ENCODE measurements around the gene RFX2.

GRCh38 chr19:6079107-6079506, 31.2 kb downstream of the RFX2 start:
- TF ChIP-seq CTCF (IDR thresholded peaks at IDR 0.05; ENCODE audit: low read depth, low read length, missing input control) (no peak), REST (IDR thresholded peaks at IDR 0.05) (no peak), EGR1 (IDR thresholded peaks at IDR 0.05; ENCODE audit: low read depth in 2 of 2) (no peak), YY1 (IDR thresholded peaks at IDR 0.05) (no peak), TAF1 (conservative IDR thresholded peaks at IDR 0.05) (no peak), ATF3 (IDR thresholded peaks at IDR 0.05) (no peak), RAD21 (IDR thresholded peaks at IDR 0.05) (no peak), GABPA (IDR thresholded peaks at IDR 0.05 in 1 of 2, conservative IDR thresholded peaks at IDR 0.05 in 1 of 2) (no peak), MAX (IDR thresholded peaks at IDR 0.05) (no peak)
